WTC11 (cell line): ENCODE data around the gene MXD3. TPM values are rescaled to one million over a fixed set of nuclear protein-coding genes. Genes with fewer than 3 reads are reported as not detected.

Source experiments
- ATAC-seq: fragments of 200-7000 bp; cut with Tn5 transposase; 2 replicates; pipeline ENCODE4 v1.10.0; 2021; ENCODE audit warnings: mild to moderate bottlenecking, moderate library complexity
- CTCF ChIA-PET: fragments of 300-600 bp; sonication (Branson Sonifier 250); formaldehyde crosslinking; loops from one replicate; lab custom pipeline; 2021; ENCODE audit warnings: antibody characterized with exemption; lab: Charles Lee
- POLR2A ChIA-PET: fragments of 350-600 bp; sonication (Branson Sonifier 250); formaldehyde crosslinking; loops from one replicate; lab custom pipeline; 2021; ENCODE audit warnings: antibody characterized with exemption; lab: Charles Lee
- DNase-seq: peaks from one replicate; pipeline ENCODE4 v3.0.0; 2021; ENCODE audit warnings: low spot score
- H3K27ac Mint-ChIP-seq: 2 replicates; pipeline ENCODE4 v1.8.0; 2021; ENCODE audit warnings: mixed read lengths
- H3K27me3 Mint-ChIP-seq: 2 replicates; pipeline ENCODE4 v1.8.0; 2021; ENCODE audit warnings: low read depth, mild to moderate bottlenecking, moderate library complexity, mixed read lengths
- H3K36me3 Mint-ChIP-seq: 2 replicates; pipeline ENCODE4 v1.8.0; 2021; ENCODE audit warnings: mixed read lengths
- H3K4me1 Mint-ChIP-seq: 2 replicates; pipeline ENCODE4 v1.8.0; 2022; ENCODE audit warnings: mixed read lengths
- H3K4me3 Mint-ChIP-seq: 2 replicates; pipeline ENCODE4 v1.8.0; 2021; ENCODE audit warnings: mild to moderate bottlenecking, moderate library complexity, mixed read lengths
- H3K9me3 Mint-ChIP-seq: 2 replicates; pipeline ENCODE4 v1.8.0; 2021; ENCODE audit warnings: mixed read lengths
- AFF4 ChIP-seq: sonication (generic); formaldehyde crosslinking; IDR thresholded peaks from 2 replicates; pipeline ENCODE4 v1.8.1; 2023; ENCODE audit warnings: mild to moderate bottlenecking, missing genetic modification reagents, borderline replicate concordance
- EMX1 ChIP-seq: fragments of 250-450 bp; sonication (Bioruptor Pico); IDR thresholded peaks from 2 replicates; pipeline ENCODE4 v1.8.0; 2021; ENCODE audit warnings: mild to moderate bottlenecking
- MLX ChIP-seq: sonication (generic); formaldehyde crosslinking; IDR thresholded peaks from 2 replicates; pipeline ENCODE4 v1.8.1; 2023; ENCODE audit warnings: mild to moderate bottlenecking, missing genetic modification reagents, moderate library complexity
- NR1H2 ChIP-seq: sonication (generic); formaldehyde crosslinking; IDR thresholded peaks from 2 replicates; pipeline ENCODE4 v1.9.0; 2021; ENCODE audit warnings: mild to moderate bottlenecking, moderate library complexity, missing genetic modification reagents
- ZNF396 ChIP-seq: fragments of 250-450 bp; sonication (Bioruptor Pico); IDR thresholded peaks from 2 replicates; pipeline ENCODE4 v1.8.0; 2021; ENCODE audit warnings: mild to moderate bottlenecking, moderate library complexity, borderline replicate concordance
- total RNA-seq: library from RNA; stranded (reverse); gene quantifications from 3 replicates; pipeline ENCODE4 v1.2.3, GENCODE V29; 2021
- TF ChIP-seq, protein P1 (sequence below): fragments of 200-600 bp; IDR thresholded peaks from 2 replicates; pipeline ENCODE4 v1.8.0; 2022; ENCODE audit warnings: antibody characterized with exemption
- TF ChIP-seq, protein P2 (sequence below): sonication (generic); formaldehyde crosslinking; IDR thresholded peaks from 2 replicates; pipeline ENCODE4 v1.8.0; 2022; ENCODE audit warnings: mild to moderate bottlenecking, missing genetic modification reagents
- TF ChIP-seq, protein P3 (sequence below): sonication (generic); formaldehyde crosslinking; IDR thresholded peaks from 2 replicates; pipeline ENCODE4 v1.8.0; 2022; ENCODE audit warnings: mild to moderate bottlenecking, missing genetic modification reagents
- TF ChIP-seq, protein P4 (sequence below): fragments of 250-450 bp; sonication (Bioruptor Pico); IDR thresholded peaks from 2 replicates; pipeline ENCODE4 v1.9.0; 2021; ENCODE audit warnings: moderate library complexity, mild to moderate bottlenecking, inconsistent platforms, borderline replicate concordance
- TF ChIP-seq, protein P5 (sequence below): sonication (generic); formaldehyde crosslinking; IDR thresholded peaks from 2 replicates; pipeline ENCODE4 v1.8.1; 2022; ENCODE audit warnings: low read depth, mild to moderate bottlenecking, moderate library complexity, missing genetic modification reagents, borderline replicate concordance

MXD3 gene
- total RNA-seq, 1 experiment from 2014 or later = 25.7 TPM

DNA sequence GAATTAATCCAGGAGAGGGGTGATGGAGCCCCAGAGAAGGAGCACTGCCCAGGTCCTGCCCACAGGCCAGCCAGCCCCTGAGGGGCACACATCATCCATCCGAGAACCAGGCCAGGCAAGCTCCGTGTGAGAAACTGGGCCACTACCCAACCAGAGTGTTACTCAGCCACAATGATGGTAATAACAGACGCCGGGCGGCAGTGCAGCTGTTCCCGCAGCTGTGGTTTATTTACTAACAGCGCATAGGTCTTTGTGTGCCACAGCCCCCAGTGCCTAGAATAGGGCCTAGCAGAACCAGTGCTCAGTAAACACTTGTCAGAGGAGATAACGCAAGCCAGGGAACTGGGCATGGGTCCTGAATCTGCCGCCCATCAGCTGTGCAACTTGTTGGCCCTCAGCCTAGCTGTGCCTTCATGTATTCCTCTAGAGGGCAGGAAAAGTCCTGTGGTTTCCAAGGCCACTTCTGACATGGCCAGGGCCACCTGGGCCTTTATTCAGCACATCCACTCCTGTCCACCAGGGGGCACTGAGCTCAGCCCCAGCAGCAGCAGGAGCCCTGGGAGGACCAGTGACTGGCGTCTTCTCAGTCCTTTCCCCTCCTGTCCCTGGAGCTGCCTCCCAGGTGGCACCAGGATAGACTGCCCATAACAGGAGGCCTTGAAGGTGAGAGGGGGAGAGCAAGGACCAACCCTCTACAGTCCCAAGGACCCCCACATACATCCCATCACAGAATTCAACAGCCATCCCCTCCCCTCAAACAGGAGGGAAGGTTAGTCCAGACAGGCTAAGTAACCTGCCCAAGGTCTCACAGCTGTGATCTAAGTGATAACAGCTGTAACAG lies 2.1 kb downstream of the MXD3 start (continued):
- TF ChIP-seq, protein P1, sequence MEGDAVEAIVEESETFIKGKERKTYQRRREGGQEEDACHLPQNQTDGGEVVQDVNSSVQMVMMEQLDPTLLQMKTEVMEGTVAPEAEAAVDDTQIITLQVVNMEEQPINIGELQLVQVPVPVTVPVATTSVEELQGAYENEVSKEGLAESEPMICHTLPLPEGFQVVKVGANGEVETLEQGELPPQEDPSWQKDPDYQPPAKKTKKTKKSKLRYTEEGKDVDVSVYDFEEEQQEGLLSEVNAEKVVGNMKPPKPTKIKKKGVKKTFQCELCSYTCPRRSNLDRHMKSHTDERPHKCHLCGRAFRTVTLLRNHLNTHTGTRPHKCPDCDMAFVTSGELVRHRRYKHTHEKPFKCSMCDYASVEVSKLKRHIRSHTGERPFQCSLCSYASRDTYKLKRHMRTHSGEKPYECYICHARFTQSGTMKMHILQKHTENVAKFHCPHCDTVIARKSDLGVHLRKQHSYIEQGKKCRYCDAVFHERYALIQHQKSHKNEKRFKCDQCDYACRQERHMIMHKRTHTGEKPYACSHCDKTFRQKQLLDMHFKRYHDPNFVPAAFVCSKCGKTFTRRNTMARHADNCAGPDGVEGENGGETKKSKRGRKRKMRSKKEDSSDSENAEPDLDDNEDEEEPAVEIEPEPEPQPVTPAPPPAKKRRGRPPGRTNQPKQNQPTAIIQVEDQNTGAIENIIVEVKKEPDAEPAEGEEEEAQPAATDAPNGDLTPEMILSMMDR = peak; percentile 88
- TF ChIP-seq, protein P2, sequence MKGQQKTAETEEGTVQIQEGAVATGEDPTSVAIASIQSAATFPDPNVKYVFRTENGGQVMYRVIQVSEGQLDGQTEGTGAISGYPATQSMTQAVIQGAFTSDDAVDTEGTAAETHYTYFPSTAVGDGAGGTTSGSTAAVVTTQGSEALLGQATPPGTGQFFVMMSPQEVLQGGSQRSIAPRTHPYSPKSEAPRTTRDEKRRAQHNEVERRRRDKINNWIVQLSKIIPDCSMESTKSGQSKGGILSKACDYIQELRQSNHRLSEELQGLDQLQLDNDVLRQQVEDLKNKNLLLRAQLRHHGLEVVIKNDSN (CRISPR knock-in tag) = no peak
- no peak for TF ChIP-seq EMX1 (CRISPR knock-in tag)
- no peak for TF ChIP-seq NR1H2 (CRISPR knock-in tag)
- TF ChIP-seq, protein P3, sequence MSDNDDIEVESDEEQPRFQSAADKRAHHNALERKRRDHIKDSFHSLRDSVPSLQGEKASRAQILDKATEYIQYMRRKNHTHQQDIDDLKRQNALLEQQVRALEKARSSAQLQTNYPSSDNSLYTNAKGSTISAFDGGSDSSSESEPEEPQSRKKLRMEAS (CRISPR knock-in tag) = peak; percentile 67

- Mint-ChIP-seq H3K4me1 (peaks cover 28% of the 10 kb centered on the region), H3K27ac (0 out of 2 replicates have a peak overlapping the region, but pooled peaks have one; percentile 5), H3K36me3 (peaks cover 29% of the 10 kb centered on the region), H3K27me3 (no peaks in the 10 kb centered on the region), H3K4me3 (no peak overlapping the region), H3K9me3 (no peaks in the 10 kb centered on the region)
- no peak for DNase-seq
- ChIA-PET POLR2A (interaction anchor here (1.2 kb wide), 2 partner anchors 139 to 175 kb away, joined by 3 read pairs; partner anchors contain the start of gene NSD1), CTCF (interaction anchor here (0.9 to 4.5 kb wide), 27 partner anchors 11 to 245 kb away, joined by 3 to 91 read pairs (median 13); partner anchors contain the start of genes FGFR4, GRK6, NSD1 and PFN3)
- TF ChIP-seq, protein P4, sequence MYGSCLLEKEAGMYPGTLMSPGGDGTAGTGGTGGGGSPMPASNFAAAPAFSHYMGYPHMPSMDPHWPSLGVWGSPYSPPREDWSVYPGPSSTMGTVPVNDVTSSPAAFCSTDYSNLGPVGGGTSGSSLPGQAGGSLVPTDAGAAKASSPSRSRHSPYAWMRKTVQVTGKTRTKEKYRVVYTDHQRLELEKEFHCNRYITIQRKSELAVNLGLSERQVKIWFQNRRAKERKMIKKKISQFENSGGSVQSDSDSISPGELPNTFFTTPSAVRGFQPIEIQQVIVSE (CRISPR knock-in tag) = no peak
- TF ChIP-seq AFF4 (CRISPR knock-in tag) (no peak), MLX (CRISPR knock-in tag) (no peak), ZNF396 (CRISPR knock-in tag) (no peak)
- TF ChIP-seq, protein P1 = no peak
- TF ChIP-seq, protein P5, sequence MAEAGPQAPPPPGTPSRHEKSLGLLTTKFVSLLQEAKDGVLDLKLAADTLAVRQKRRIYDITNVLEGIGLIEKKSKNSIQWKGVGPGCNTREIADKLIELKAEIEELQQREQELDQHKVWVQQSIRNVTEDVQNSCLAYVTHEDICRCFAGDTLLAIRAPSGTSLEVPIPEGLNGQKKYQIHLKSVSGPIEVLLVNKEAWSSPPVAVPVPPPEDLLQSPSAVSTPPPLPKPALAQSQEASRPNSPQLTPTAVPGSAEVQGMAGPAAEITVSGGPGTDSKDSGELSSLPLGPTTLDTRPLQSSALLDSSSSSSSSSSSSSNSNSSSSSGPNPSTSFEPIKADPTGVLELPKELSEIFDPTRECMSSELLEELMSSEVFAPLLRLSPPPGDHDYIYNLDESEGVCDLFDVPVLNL (CRISPR knock-in tag) = no peak
- no peak for ATAC-seq
Measured at GRCh38 chr5:177308740-177309139, 3.0 kb downstream of the MXD3 start.
